Endothelial cell of umbilical vein (primary cell): ENCODE measurements around the gene NAGPA. TPM values are rescaled to one million over a fixed set of nuclear protein-coding genes. Genes with fewer than 3 reads are reported as not detected.

ENCODE experiments used
- BruUV-seq: library from RNA; stranded (reverse); fragments of 400-500 nt; replicated peaks from 2 replicates; lab custom pipeline; 2021; lab: Mats Ljungman, UMichigan
- CTCF ChIA-PET: fragments of 300-600, 350-600 bp; sonication (Branson Sonifier 250); formaldehyde crosslinking; loops from one replicate; lab custom pipeline; 2021; ENCODE audit warnings: antibody characterized with exemption, inconsistent platforms; lab: Charles Lee
- POLR2A ChIA-PET: fragments of 300-600, 350-600 bp; sonication (Branson Sonifier 250); formaldehyde crosslinking; loops from one replicate; lab custom pipeline; 2021; ENCODE audit warnings: antibody characterized with exemption, inconsistent platforms; lab: Charles Lee
- DNase-seq: peaks from one replicate; pipeline ENCODE4 v3.0.0-alpha.2; 2011; ENCODE audit warnings: low read depth, low spot score
- FAIRE-seq: peaks from 2 replicates; lab custom pipeline; 2011; peaks lifted over from hg19 to GRCh38; lab: Jason Lieb, UNC
- H2AFZ ChIP-seq: 2 replicates; pipeline ENCODE4 v1.6.0; 2012; ENCODE audit warnings: low read depth, low read length, control low read depth, inconsistent platforms
- H3K27ac ChIP-seq: 2 replicates; pipeline ENCODE4 v1.5.1; 2011; ENCODE audit warnings: low read depth, mild to moderate bottlenecking, control low read depth, low read length, moderate library complexity; ENCODE audit not compliant: insufficient read depth
- H3K27me3 ChIP-seq, 2 experiments: 2 replicates each; pipeline versions ENCODE4 v1.6.0 to v1.6.1; 2011; ENCODE audit warnings: low read length in 2 of 2, mixed read lengths in 1 of 2; ENCODE audit not compliant: control insufficient read depth in 2 of 2, insufficient read depth in 2 of 2
- H3K36me3 ChIP-seq, 2 experiments: 2 replicates in 1 of 2; 3 replicates in 1 of 2; pipeline ENCODE4 v1.5.1; 2011; ENCODE audit warnings: low read length in 2 of 2, mild to moderate bottlenecking in 1 of 2, moderate library complexity in 1 of 2; ENCODE audit not compliant: control insufficient read depth in 2 of 2, insufficient read depth in 2 of 2; ENCODE audit errors: extremely low read depth in 1 of 2
- H3K4me1 ChIP-seq: 3 replicates; pipeline ENCODE4 v1.5.1; 2011; ENCODE audit warnings: mild to moderate bottlenecking, low read length; ENCODE audit not compliant: control insufficient read depth, insufficient read depth; ENCODE audit errors: extremely low read depth
- H3K4me2 ChIP-seq: 2 replicates; pipeline ENCODE4 v1.6.1; 2011; ENCODE audit warnings: low read length, control low read depth, mixed read lengths; ENCODE audit not compliant: insufficient read depth
- H3K4me3 ChIP-seq, 3 experiments: fragments of 200-600 bp in 1 of 3; sonication (generic), shearing (Covaris generic) in 1 of 3; replicated peaks in 1 of 3; 2 replicates each; pipeline ENCODE4 v1.5.1; 2011 to 2016; ENCODE audit warnings: control low read depth in 3 of 3, low read length in 3 of 3, mild to moderate bottlenecking in 2 of 3, inconsistent platforms in 1 of 3, low read depth in 1 of 3, moderate library complexity in 1 of 3; ENCODE audit not compliant: insufficient read depth in 1 of 3
- H3K79me2 ChIP-seq: 2 replicates; pipeline ENCODE4 v1.6.0; 2012; ENCODE audit warnings: low read length, inconsistent platforms; ENCODE audit not compliant: control insufficient read depth, insufficient read depth
- H3K9ac ChIP-seq: replicated peaks from 2 replicates; pipeline ENCODE3; 2011; ENCODE audit warnings: low read length, control low read depth; ENCODE audit not compliant: insufficient read depth; ENCODE audit errors: extremely low read depth
- H3K9me1 ChIP-seq: replicated peaks from 3 replicates; pipeline ENCODE4 v1.6.0; 2011; ENCODE audit warnings: mild to moderate bottlenecking, low read length; ENCODE audit not compliant: control insufficient read depth, insufficient read depth; ENCODE audit errors: extremely low read depth
- H3K9me3 ChIP-seq: replicated peaks from 2 replicates; pipeline ENCODE4 v1.5.1; 2012; ENCODE audit warnings: low read length, inconsistent platforms; ENCODE audit not compliant: control insufficient read depth, insufficient read depth
- H4K20me1 ChIP-seq: replicated peaks from 2 replicates; pipeline ENCODE3; 2011; ENCODE audit warnings: mild to moderate bottlenecking, low read length; ENCODE audit not compliant: control insufficient read depth, insufficient read depth; ENCODE audit errors: extremely low read depth
- CTCF ChIP-seq, 2 donors: IDR thresholded peaks; 1 replicate in 1 of 2; 2 replicates in 1 of 2; pipeline ENCODE4 v1.5.1; 2011; ENCODE audit warnings: low read length in 2 of 2, mild to moderate bottlenecking in 2 of 2, moderate library complexity in 2 of 2, control low read depth in 1 of 2, inconsistent platforms in 1 of 2, low read depth in 1 of 2; ENCODE audit not compliant: insufficient read depth in 1 of 2; ENCODE audit errors: extremely low read depth in 1 of 2
- EZH2 ChIP-seq: IDR thresholded peaks from 2 replicates; pipeline ENCODE4 v1.6.1; 2012; ENCODE audit warnings: borderline replicate concordance, low read depth, mild to moderate bottlenecking, moderate library complexity, low read length, inconsistent platforms; ENCODE audit not compliant: severe bottlenecking
- FOS ChIP-seq: IDR thresholded peaks from 2 replicates; pipeline ENCODE4 v1.6.1; 2011; ENCODE audit warnings: mild to moderate bottlenecking, low read length, moderate library complexity, borderline replicate concordance; ENCODE audit not compliant: insufficient read depth
- GATA2 ChIP-seq: IDR thresholded peaks from 2 replicates; pipeline ENCODE4 v1.7.0; 2011; ENCODE audit warnings: low read depth, mild to moderate bottlenecking, moderate library complexity, mixed read lengths, low read length; ENCODE audit not compliant: insufficient read length, insufficient read depth
- JUN ChIP-seq: IDR thresholded peaks from 2 replicates; pipeline ENCODE4 v1.6.1; 2011; ENCODE audit warnings: borderline replicate concordance, low read depth; ENCODE audit not compliant: insufficient read length, insufficient read depth
- MAX ChIP-seq: IDR thresholded peaks from 2 replicates; pipeline ENCODE4 v1.6.1; 2011; ENCODE audit not compliant: insufficient read depth, insufficient read length
- MYC ChIP-seq: IDR thresholded peaks from one replicate; pipeline ENCODE4 v1.6.1; 2011; ENCODE audit warnings: mild to moderate bottlenecking, low read depth, low read length
- POLR2A ChIP-seq: IDR thresholded peaks from 2 replicates; pipeline ENCODE4 v1.6.1; 2012; ENCODE audit warnings: low read depth, mild to moderate bottlenecking, control low read depth, low read length
- POLR2AphosphoS5 ChIP-seq: IDR thresholded peaks from 2 replicates; pipeline ENCODE4 v1.6.1; 2012; ENCODE audit warnings: low read depth, mild to moderate bottlenecking, control low read depth, low read length, moderate library complexity; ENCODE audit not compliant: insufficient read depth
- dilution Hi-C: fragments of 300-500 bp; cut with MboI; formaldehyde crosslinking; loops from one replicate; pipeline ENCODE4 v1.15.0; 2019; ENCODE audit warnings: low sequenced_read_pairs; ENCODE audit not compliant: extremely low pct_ligation_motif_present
- intact Hi-C: fragments of 100-400 bp; cut with micrococcal nuclease; formaldehyde crosslinking; loops from one replicate; pipeline ENCODE4 v1.10.0; 2022
- polyA plus RNA-seq, 4 experiments: library from polyadenylated mRNA; depleted of rRNA in 3 of 4; stranded (reverse) in 3 of 4; unstranded in 1 of 4; fragments of >200 nt; gene quantifications; 2 replicates each; pipeline versions ENCODE4 v1.2.1 to v1.2.3, GENCODE V29; 2011 to 2012; ENCODE audit warnings: missing spikeins in 1 of 4
- total RNA-seq: library from RNA; stranded (reverse); gene quantifications from 2 replicates; pipeline ENCODE4 v1.2.3, GENCODE V29; 2021

Gene NAGPA
- total and polyA plus RNA-seq, 2 donors (not counting 3 experiments of a cell fraction or from before 2014, with no cell fraction given) = 29.6 to 29.9 TPM

GRCh38 chr16:5011637-5012036, 22.1 kb downstream of the NAGPA start:
- Histone ChIP-seq H3K9me1 (no peaks in the 10 kb centered on the region), H3K9ac (no peak overlapping the region), H3K4me2 (no peak overlapping the region), H3K36me3 (no peaks in the 10 kb centered on the region), H3K27ac (no peak overlapping the region), H3K4me3 (no peak overlapping the region), H3K79me2 (no peaks in the 10 kb centered on the region), H3K27me3 (no peaks in the 10 kb centered on the region), H3K9me3 (no peaks in the 10 kb centered on the region), H4K20me1 (no peaks in the 10 kb centered on the region), H3K4me1 (no peaks in the 10 kb centered on the region), H2AFZ (no peak overlapping the region)
- no peak for DNase-seq
- no TSS peak for BruUV-seq
- no peak for FAIRE-seq
- CTCF ChIA-PET = no interaction called here
- intact Hi-C loops (no loop called here), dilution Hi-C loops (no loop called here)
- no peak for TF ChIP-seq POLR2A
- TF ChIP-seq JUN = no peak
- TF ChIP-seq MAX = no peak
- TF ChIP-seq GATA2 = no peak
- TF ChIP-seq MYC = no peak
- TF ChIP-seq EZH2 = no peak
- TF ChIP-seq POLR2AphosphoS5 = no peak
- TF ChIP-seq CTCF (IDR thresholded peaks at IDR 0.05; ENCODE audit: extremely low read depth in 1 of 2, insufficient read depth in 1 of 2, low read depth in 1 of 2, low read length in 2 of 2) = no peak
- no peak for TF ChIP-seq FOS
- POLR2A ChIA-PET = no interaction called here
